Measurements from ENCODE around the gene PLXNC1.
A peak's percentile ranks its signal among the peaks of the same experiment; 100 is the strongest.

Gene PLXNC1

DNA sequence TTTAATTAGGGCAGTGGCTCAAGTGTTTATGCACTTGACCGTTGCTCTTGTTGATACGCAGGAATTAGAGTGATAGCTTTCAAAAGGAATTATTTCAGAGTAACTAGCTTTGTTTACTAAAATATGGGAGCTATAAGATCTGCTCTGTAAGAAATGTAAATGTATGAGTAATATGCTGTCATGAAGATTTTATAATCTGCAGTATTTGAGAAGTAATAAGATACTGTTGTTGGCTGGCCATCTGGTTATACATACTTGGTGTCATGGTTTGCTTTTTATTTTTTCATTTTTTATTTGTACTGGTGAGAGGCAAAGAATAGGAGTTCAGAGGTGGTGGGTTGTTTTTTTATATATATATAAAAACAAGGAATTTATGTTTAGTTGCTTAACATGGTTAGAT is 58.5 kb downstream of the PLXNC1 start:
- DNase-seq, result no peak

DNA sequence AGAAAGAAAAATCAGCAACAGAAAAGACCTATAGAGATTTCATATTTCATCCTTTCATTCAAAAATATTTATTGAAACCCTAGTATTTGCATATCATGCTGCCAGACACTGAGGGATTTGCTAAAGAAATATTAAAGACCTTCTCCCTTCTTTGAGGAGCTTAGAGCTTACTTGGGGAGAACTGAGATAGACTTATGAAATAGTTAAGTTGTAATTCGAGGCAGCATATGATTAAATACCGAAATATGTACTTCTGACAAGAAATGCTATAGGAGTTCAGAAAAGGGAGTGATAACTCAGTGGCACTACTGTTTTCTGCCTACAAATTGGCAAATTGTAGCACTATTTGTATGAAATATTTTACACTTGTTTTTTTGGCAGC is 59.1 kb downstream of the PLXNC1 start:
- DNase-seq, result no peak

DNA sequence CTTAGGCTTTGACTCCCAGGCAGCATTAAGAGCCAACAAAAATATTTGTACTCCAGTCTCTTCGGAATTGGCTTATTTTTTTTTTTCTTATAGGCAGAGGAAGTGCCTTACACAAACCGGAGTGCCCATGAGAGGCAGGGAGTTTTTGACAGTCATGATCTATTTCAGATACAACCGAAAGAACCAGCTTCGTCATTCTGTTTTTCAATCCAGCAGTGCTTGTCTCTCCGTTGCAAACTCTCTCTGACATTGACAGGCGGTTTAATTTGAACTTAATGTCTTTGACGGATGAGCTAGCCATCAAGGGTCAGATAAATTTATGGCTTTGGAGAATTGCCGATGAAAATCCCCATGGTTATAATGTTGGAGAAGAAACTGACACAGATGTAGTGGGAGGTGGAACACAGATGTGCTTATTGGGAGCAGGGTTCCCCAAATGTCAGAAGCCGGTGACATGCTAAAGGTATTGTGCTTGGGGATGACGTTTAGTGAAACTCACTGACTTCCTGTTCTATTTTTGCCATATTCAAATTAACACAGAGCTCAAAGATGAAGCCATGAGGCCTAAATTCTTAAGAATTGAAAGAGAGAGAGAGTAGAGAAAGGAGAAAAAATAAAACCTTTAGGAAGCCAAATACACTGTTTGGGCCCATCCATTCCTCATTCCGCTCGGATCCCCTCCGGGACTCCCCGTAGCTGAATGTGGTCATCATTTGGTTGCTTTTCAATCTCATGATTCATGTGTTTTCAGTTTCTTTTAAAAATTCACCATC is 59.7 kb downstream of the PLXNC1 start:
- DNase-seq, result peak; percentile 81

DNA sequence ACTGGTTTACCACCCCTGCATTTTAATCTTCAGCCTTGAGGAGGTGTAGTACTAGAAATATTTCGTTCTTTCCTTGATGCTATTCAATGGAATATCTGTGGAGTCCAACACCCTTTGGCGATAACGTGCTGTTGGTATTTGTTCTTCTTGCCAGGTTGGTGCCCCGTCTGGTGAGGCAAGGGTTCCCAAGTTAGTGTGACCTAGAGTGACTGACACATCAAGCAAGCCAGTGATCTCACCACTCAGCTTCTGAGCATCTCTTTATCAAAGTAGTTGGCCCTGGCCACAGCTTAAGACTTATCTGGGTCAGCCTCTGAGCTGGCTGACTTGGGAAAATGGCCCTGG is 60.2 kb downstream of the PLXNC1 start:
- DNase-seq, result peak; percentile 50

DNA sequence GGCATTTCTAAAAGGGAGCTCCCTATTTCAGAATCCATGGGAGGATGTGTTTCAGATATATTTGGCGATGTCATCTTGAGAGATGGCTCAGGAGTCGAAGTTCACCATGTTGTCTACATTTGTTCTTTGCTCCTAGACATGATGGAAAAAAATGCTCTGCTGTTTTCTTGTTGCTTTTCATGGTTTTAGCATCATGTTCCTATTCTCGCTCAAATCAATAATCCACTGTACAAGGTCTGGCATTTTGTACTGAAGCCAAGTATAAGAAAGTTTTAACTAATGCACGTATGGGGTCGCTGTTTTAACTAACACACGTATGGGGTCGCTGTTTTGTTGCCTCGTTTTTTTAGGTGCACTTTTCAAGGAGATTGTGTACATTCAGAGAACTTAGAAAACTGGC is 60.9 kb downstream of the PLXNC1 start:
- DNase-seq, result no peak

DNA sequence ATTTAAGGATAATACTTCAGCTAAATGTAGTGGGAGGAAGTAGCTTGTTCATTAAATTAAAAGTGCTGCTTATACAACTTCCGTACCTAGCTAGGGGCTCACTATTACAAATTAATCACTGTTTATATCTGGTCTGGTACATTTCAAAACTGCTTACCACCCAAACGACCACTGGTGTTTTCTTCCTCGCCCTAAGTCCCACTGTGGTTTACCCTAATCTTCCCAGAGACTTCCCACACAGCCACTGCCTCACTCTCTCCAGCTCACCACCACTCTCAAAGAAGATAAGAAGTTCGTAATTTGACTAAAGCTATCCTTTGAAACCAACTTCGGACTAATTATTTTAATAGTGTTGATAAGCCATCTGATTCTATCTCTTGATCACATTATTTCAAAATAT is 62.6 kb downstream of the PLXNC1 start:
- DNase-seq, result peak; percentile 51

DNA sequence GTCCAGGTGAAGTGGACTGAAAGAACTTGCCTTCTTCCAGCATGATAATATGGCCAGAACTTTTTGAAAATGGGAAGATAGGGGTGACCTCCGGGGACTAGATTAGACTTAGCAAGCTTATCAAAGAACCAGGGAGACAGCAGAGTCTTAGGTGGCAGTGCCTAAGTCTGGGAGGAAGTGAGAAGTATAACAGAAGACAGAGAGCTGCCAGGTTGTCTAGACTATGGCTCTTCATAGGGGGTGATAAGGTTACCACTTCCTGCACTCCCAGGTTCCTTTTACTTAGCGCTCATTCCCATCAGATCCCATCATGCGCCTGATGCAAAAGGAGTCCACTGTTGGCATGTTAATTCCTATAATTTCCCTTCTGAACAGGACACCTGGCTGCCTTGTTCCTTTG is 69.9 kb downstream of the PLXNC1 start:
- peak; percentile 65 for DNase-seq

DNA sequence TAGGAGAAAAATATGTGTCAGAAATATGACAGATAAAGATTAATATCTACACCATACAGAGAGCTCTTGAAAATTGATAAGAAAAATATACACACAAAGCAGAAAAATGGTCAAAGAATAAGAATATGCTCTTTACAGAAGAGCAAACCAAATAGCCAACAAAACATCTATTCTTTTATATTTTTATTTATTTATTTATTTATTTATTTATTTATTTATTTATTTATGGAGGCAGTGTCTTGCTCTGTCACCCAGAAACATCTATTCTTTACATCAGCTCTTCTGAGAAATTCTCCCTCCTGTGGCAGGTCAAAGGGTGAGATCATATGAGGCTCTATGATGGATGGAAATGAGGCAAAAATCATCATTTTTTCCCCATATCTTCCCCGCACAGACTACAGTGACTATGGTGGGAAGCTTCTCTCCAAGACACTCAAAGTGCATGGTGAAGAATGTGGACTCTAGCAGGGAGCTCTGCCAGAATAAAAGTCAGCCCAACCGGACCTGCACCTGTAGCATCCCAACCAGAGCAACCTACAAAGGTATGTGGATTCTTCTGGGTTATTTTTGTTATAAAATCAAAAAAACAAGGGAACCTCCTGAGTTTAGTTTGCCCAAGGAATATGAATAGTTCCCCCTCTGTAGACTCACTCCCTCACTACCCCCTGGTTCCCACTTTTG is 71.4 kb downstream of the PLXNC1 start:
- no peak for DNase-seq

DNA sequence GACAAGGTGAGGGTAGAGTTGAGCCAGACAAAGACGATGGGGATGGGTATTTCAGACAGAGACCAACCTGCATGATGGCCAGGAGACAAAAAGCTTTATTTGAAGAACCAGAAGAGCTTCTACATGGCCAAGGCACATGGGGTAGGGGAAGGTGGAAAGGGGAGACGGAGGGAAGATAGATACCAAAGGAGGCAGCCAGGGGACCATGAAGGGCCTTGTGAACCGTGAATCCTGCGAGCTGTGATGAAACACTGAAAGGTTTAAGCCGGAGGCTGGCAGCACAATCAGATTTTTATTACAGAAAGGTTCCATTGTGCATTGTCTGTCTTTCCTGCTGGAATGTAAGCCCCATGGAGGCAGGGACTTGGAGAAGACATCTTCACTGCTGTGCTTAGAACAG is 72.4 kb downstream of the PLXNC1 start:
- DNase-seq, result no peak

DNA sequence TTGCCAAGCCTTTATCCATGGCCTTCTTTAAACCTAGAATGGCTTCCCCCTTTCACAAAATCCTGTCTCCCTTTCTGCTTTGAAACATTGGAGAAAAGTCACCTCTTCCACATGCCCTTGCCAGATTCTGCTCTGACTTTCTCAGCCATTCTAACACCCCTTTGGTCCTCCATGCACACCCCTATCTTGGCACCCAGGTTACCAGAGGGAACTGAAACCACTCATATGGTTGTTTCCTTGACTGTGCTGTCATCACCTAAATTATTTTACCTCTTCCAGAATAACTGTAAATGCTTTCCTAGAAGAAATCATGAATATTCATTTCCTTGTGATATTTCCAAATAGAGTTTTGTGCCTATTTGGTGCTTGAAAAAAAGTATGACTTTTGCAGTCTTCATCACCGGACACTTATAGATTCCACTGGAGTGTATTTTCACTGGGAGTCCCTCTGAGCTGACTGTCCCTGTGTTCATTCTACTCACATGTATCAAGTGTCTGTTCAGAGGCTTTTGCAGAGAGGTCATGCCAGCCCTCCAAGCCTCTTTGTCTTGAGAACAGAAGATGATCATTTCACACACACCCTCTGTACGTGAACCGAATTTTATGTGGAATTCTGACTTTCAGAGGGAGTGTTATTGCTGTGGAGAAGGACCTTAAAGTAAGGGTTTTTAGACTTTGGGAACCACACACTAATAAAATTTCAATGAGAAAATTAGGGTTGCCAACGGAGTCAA is 74.1 kb downstream of the PLXNC1 start:
- DNase-seq, result no peak

DNA sequence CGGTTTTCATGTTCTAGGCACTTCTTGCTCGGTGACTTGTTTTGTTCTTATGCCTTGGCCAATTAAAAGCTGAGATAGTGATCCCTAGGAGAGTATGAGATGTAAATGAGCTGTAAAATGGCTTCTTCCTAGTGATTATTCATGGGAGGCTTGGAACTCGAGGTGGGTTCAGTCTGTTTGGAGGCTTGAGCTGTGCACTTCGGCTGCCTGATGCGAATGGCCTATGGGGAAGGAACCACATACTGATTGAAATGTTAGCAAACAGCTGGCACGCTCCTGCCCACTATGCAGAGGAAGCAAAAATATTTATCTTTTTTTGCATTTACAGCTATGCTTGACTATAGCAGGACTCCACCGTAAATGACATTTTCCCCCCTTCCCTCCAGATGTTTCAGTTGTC is 75.5 kb downstream of the PLXNC1 start:
- DNase-seq, result no peak

DNA sequence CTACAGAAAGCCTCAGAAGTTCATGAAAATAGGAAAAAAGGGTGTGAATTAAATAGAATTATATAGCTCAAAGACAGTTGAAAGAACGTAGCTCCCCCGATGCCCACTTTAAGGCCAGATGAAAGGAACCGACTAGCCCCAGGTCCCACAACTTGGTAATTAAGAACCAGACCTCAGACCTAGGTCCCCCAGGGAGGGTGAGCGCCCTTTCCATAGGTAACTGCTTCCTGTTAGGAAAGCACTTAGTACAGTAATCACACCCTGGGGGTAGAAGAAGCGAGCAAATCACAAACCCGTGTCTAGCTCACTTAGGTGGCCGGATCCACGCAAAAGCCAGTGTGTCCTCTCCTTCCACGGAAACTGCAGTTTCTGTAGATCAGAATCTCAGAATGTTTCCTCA is 77.1 kb downstream of the PLXNC1 start:
- no peak for DNase-seq

DNA sequence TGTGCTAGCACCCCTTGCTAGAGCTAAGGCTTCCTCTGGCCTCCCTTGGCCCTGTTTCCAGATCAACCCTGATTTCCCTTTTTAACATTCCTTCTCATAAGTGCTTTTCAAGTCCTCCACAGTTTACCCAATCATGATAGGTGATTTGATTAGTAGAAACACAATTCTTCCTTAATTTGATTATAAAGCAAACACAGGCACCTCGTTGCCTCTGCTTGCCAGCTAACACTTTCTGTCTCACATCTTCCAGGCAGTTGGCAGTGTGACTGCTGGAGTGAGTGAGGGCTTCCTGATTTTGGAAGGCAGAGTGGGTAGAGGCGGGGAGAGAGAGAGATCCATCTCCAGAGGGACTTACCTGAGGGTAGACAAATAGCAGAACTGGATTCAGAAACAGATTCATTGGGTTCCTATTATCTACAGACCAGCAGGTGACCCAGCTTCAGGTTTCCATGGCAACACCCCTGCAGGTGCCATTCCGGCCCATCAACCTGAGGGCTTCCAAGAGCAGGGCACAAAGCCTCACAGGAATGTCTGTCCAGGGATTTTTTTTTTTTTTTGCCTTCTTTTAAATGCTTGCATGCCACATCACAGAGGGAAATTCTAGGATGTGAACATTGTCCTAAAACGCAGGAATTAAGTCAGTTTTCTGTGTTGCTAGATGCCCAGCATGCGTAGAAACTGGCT is 77.7 kb downstream of the PLXNC1 start:
- no peak for DNase-seq

DNA sequence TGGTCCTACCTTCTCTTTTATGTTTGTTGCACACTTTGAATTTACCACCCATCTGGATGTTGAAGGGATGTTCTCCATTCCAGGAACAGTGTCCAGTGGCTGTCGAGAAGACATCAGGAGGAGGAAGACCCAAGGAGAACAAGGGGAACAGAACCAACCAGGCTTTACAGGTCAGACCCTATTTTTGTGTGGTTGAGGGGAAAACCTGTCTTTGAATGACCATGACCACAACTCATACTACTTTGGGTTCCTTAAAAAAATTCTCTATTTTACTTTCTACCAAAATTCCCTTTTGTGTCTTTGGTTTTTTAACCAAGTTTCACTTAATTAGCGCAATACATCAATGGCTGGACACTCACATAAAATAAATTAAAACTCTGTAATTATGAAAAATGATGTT is 78.7 kb downstream of the PLXNC1 start:
- DNase-seq, result no peak

DNA sequence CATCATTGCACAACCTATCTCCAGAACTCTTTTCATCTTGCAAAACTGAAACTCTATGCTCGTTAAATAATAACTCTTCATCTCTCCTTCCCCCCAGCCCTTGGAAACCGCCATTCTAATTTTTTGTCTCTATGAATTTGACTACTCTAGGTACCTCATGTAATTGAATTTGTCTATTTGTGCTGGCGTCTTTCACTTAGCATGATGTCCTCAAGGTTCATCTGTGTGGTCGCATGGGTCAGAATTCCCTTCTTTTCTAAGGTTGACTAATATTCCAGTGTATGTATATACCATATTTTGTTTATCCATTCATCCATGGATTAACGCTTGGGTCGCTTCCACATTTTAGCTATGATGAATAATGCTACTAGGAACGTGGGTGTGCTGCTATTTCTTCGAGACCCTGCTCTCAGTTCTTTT is 80.1 kb downstream of the PLXNC1 start:
- no peak for DNase-seq

DNA sequence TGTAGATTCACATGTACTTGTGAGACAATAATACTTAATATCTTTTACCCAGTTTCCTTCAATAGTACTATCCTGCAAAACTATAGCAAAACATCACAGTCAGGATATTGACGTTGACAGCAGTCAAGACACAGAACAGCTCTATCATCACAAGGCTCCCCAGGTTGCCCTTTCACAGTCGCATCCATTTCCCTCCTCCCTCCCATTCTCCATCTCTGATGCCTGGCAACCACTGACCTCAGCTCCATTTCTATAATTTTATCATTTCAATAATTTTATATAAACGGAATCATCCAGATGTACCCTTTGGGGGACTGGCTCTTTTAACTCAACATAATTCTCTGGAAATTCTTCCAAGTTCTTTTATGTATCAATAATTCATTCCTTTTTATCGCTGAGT is 81.5 kb downstream of the PLXNC1 start:
- no peak for DNase-seq

DNA sequence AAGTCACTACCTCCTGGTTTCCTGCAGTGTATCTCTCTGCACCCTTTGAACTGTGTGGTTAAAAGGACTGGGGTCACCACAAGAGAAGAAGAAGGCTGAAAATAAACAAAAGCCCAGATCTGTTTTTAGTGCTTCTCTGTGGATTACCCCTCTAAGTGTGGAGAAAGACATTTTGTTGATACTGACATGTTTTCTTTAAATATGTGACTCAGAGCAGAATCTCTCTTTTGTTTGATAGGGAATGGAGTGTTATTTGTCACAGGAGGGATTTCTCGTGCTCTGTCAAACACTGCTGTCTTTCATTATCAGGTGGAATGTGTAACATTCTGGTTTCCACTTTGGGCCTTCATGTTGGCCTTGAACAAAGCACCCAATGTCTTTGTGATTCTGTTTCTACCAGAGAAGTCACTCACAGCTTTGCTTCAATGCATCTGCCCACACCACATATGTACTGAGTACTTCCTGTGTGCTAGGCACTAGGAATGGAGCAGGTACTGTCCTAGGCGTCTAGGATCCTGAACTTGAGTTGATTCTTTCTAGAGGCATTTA is 82.1 kb downstream of the PLXNC1 start:
- peak; percentile 14 for DNase-seq

DNA sequence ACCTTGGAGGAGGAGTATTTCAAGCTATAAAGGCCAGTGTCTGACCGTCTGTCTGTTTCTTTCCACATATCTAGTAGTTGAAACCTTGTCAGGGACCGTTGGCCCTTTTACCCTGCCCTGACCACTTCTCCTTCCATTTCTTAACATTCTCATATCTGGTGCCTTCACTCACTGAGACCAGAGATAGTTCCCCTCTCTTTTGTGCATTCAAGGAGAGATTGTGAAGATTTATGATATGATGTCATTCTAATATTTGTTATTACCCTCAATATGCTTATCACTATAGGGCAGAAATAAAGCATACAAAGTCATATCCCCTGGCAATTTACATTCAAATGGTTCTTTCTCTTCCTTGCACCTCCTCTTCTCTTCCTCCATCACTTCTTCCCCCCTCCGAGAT is 83.3 kb downstream of the PLXNC1 start:
- DNase-seq, result peak; percentile 76

DNA sequence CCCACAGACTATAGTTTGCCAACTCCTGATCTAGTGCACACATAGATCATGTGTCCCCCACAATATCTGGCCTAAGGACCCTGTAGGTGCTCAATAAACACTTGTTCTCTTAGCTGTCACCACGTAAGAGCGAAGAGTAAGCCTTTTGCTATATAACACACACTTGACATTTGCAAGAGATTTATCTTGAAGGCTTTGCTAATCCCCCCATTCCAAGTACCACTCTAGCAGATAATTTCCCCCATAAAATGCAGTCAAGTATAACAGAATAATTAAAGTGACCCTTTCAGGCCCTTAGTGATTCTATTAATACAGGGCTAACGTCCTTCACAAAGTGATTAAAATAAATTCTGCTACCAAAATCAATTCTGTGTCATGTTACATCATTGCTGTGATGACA is 87.5 kb downstream of the PLXNC1 start:
- no peak for DNase-seq

DNA sequence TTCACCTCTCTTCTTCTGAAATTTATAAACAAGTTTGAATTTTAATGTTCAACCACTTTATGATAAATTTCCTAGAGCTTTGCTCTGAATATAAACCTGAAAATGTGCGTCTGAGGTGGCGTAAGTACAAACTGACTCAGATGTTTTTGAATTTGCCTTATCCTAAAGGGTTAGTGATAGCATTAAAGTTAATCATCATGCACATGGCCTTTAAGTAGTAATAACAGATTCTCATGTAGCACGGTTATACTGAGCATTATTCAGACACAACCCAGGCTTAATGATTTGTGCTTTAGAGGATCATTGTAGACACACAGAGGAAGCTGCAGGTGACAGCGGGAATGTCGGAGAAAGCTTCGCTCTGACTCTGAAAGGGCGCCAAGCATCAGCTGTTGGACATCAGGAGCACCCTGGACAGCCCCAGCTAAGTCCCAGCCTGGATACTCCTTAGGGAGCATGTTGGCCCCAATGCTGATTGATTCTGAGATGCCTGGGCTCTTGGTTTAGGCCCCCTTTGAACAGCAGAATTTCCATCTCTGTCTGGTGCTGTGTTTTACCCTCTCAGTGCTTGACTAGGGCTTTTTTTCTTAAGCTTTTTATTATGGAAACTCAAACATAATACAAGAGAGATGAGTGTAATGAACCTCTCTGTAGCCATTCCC is 91.1 kb downstream of the PLXNC1 start:
- no peak for DNase-seq

DNA sequence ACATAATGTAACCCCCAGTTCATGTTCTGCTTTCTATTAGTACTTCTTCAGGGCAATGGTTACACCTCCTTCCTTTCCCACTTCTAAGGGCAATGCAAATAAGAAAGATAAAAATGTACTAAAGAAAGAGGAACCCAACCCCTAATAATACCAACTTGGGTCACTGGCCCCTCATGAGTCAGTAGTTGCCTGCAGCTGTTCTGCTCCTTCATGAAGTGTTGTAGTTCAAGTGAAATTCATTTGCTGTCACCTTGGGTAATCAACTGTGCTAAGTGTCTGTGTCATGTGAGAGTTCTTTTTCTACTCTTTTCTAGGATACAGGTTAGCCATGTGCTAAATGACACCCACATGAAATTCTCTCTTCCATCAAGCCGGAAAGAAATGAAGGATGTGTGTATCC is 91.8 kb downstream of the PLXNC1 start:
- peak; percentile 63 for DNase-seq

DNA sequence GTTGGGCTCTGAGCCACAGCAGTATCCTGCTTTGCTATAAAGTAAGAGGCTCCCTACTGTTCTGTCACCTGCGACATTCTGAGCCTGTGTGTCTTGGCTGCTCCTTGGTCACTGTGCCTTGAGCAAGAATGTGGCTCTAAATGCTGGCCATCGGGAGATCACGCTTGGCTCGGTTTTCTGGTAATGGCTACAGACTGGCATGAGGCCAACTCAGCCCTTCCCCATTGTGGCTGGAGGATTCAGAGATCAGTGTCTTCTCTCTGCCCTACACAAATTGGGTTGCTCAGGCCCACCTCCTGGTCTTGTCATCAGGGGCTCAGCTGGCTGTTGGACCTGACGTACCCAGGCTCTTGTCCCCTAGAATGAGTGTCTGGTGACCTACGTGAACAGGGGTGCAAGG is 94.5 kb downstream of the PLXNC1 start:
- DNase-seq, result no peak
